ENCODE results near the gene SORCS2.

The SORCS2 gene

GRCh38 chr4:7315935-7316334 is 123.6 kb downstream of the SORCS2 start:
- no peak for DNase-seq (ENCODE audit: low read depth, low spot score)
- Histone ChIP-seq H3K36me3 (ENCODE audit: insufficient read depth, insufficient read length, low read length) (no peaks in the 10 kb centered on the region), H3K9me3 (ENCODE audit: insufficient read depth, low read length) (0 out of 2 replicates have a peak, but pooled peaks cover 8% of the 10 kb centered on the region), H3K9ac (ENCODE audit: insufficient read length, low read depth) (no peak overlapping the region), H3K4me3 (ENCODE audit: insufficient read length, low read depth) (no peak overlapping the region), H3K4me1 (ENCODE audit: insufficient read depth, insufficient read length) (peaks cover 15% of the 10 kb centered on the region), H3K27me3 (ENCODE audit: insufficient read depth, insufficient read length) (no peaks in the 10 kb centered on the region)
- TF ChIP-seq YY1 (IDR thresholded peaks at IDR 0.05; ENCODE audit: insufficient read depth, insufficient read length) (no peak), SUZ12 (IDR thresholded peaks at IDR 0.05; ENCODE audit: extremely low read depth, insufficient read depth, insufficient read length) (no peak), ZNF274 (IDR thresholded peaks at IDR 0.05; ENCODE audit: low read depth, low read length) (no peak)

- Histone ChIP-seq H3K9me3 (ENCODE audit: insufficient read depth, low read length) (0 out of 2 replicates have a peak, but pooled peaks cover 8% of the 10 kb centered on the region), H3K4me3 (ENCODE audit: insufficient read length, low read depth) (no peak overlapping the region), H3K4me1 (ENCODE audit: insufficient read depth, insufficient read length) (peaks cover 14% of the 10 kb centered on the region), H3K9ac (ENCODE audit: insufficient read length, low read depth) (no peak overlapping the region), H3K27me3 (ENCODE audit: insufficient read depth, insufficient read length) (no peaks in the 10 kb centered on the region), H3K36me3 (ENCODE audit: insufficient read depth, insufficient read length, low read length) (no peaks in the 10 kb centered on the region)
- DNase-seq (ENCODE audit: low read depth, low spot score): no peak
- TF ChIP-seq SUZ12 (IDR thresholded peaks at IDR 0.05; ENCODE audit: extremely low read depth, insufficient read depth, insufficient read length) (no peak), YY1 (IDR thresholded peaks at IDR 0.05; ENCODE audit: insufficient read depth, insufficient read length) (no peak), ZNF274 (IDR thresholded peaks at IDR 0.05; ENCODE audit: low read depth, low read length) (no peak)
Observed at GRCh38 chr4:7319024-7319423, 126.7 kb downstream of the SORCS2 start.

GRCh38 chr4:7320206-7320797 is 128.0 kb downstream of the SORCS2 start:
- TF ChIP-seq ZNF274 (IDR thresholded peaks at IDR 0.05; ENCODE audit: low read depth, low read length): no peak
- TF ChIP-seq SUZ12 (IDR thresholded peaks at IDR 0.05; ENCODE audit: extremely low read depth, insufficient read depth, insufficient read length): no peak
- no peak for TF ChIP-seq YY1 (IDR thresholded peaks at IDR 0.05; ENCODE audit: insufficient read depth, insufficient read length)
- H3K9me3 ChIP-seq (ENCODE audit: insufficient read depth, low read length): 0 out of 2 replicates have a peak, but pooled peaks cover 8% of the 10 kb centered on the region
- no peak overlapping the region for H3K9ac ChIP-seq (ENCODE audit: insufficient read length, low read depth)
- H3K27me3 ChIP-seq (ENCODE audit: insufficient read depth, insufficient read length): no peaks in the 10 kb centered on the region
- no peak overlapping the region for H3K4me3 ChIP-seq (ENCODE audit: insufficient read length, low read depth)
- no peak for DNase-seq (ENCODE audit: low read depth, low spot score)
- H3K4me1 ChIP-seq (ENCODE audit: insufficient read depth, insufficient read length): peaks cover 19% of the 10 kb centered on the region
- H3K36me3 ChIP-seq (ENCODE audit: insufficient read depth, insufficient read length, low read length): no peaks in the 10 kb centered on the region

- Histone ChIP-seq H3K4me3 (ENCODE audit: insufficient read length, low read depth) (no peak overlapping the region), H3K9me3 (ENCODE audit: insufficient read depth, low read length) (0 out of 2 replicates have a peak, but pooled peaks cover 8% of the 10 kb centered on the region), H3K9ac (ENCODE audit: insufficient read length, low read depth) (peak overlapping the region; percentile 36), H3K27me3 (ENCODE audit: insufficient read depth, insufficient read length) (no peaks in the 10 kb centered on the region), H3K4me1 (ENCODE audit: insufficient read depth, insufficient read length) (peaks cover 23% of the 10 kb centered on the region), H3K36me3 (ENCODE audit: insufficient read depth, insufficient read length, low read length) (no peaks in the 10 kb centered on the region)
- no peak for TF ChIP-seq SUZ12 (IDR thresholded peaks at IDR 0.05; ENCODE audit: extremely low read depth, insufficient read depth, insufficient read length)
- no peak for TF ChIP-seq ZNF274 (IDR thresholded peaks at IDR 0.05; ENCODE audit: low read depth, low read length)
- no peak for TF ChIP-seq YY1 (IDR thresholded peaks at IDR 0.05; ENCODE audit: insufficient read depth, insufficient read length)
- peak; percentile 59 for DNase-seq (ENCODE audit: low read depth, low spot score)
Observed at GRCh38 chr4:7322166-7322991, 130.0 kb downstream of the SORCS2 start.

- Histone ChIP-seq H3K27me3 (ENCODE audit: insufficient read depth, insufficient read length) (no peaks in the 10 kb centered on the region), H3K4me1 (ENCODE audit: insufficient read depth, insufficient read length) (peaks cover 24% of the 10 kb centered on the region), H3K9me3 (ENCODE audit: insufficient read depth, low read length) (0 out of 2 replicates have a peak, but pooled peaks cover 8% of the 10 kb centered on the region), H3K4me3 (ENCODE audit: insufficient read length, low read depth) (no peak overlapping the region), H3K36me3 (ENCODE audit: insufficient read depth, insufficient read length, low read length) (no peaks in the 10 kb centered on the region), H3K9ac (ENCODE audit: insufficient read length, low read depth) (no peak overlapping the region)
- TF ChIP-seq ZNF274 (IDR thresholded peaks at IDR 0.05; ENCODE audit: low read depth, low read length) (no peak), SUZ12 (IDR thresholded peaks at IDR 0.05; ENCODE audit: extremely low read depth, insufficient read depth, insufficient read length) (no peak), YY1 (IDR thresholded peaks at IDR 0.05; ENCODE audit: insufficient read depth, insufficient read length) (no peak)
- no peak for DNase-seq (ENCODE audit: low read depth, low spot score)
Observed at GRCh38 chr4:7323461-7323871, 131.1 kb downstream of the SORCS2 start.

GRCh38 chr4:7323872-7324650 is 131.7 kb downstream of the SORCS2 start:
- 0 out of 2 replicates have a peak, but pooled peaks cover 4% of the 10 kb centered on the region for H3K9me3 ChIP-seq (ENCODE audit: insufficient read depth, low read length)
- DNase-seq (ENCODE audit: low read depth, low spot score): no peak
- no peak overlapping the region for H3K9ac ChIP-seq (ENCODE audit: insufficient read length, low read depth)
- H3K4me1 ChIP-seq (ENCODE audit: insufficient read depth, insufficient read length): peaks cover 30% of the 10 kb centered on the region
- no peak overlapping the region for H3K4me3 ChIP-seq (ENCODE audit: insufficient read length, low read depth)
- TF ChIP-seq ZNF274 (IDR thresholded peaks at IDR 0.05; ENCODE audit: low read depth, low read length) (no peak), SUZ12 (IDR thresholded peaks at IDR 0.05; ENCODE audit: extremely low read depth, insufficient read depth, insufficient read length) (no peak), YY1 (IDR thresholded peaks at IDR 0.05; ENCODE audit: insufficient read depth, insufficient read length) (no peak)
- H3K36me3 ChIP-seq (ENCODE audit: insufficient read depth, insufficient read length, low read length): no peaks in the 10 kb centered on the region
- H3K27me3 ChIP-seq (ENCODE audit: insufficient read depth, insufficient read length): no peaks in the 10 kb centered on the region
